ENCODE measurements around the gene CCDC90B. TPM values are rescaled to one million over a fixed set of nuclear protein-coding genes. Genes with fewer than 3 reads are reported as not detected.
"Not testable (repeated sequence)": the region's sequence is repeated elsewhere in the genome, so short reads cannot be mapped to it uniquely, and the experiment has no call there.

CCDC90B gene, protein sequence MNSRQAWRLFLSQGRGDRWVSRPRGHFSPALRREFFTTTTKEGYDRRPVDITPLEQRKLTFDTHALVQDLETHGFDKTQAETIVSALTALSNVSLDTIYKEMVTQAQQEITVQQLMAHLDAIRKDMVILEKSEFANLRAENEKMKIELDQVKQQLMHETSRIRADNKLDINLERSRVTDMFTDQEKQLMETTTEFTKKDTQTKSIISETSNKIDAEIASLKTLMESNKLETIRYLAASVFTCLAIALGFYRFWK
- total RNA-seq, result 10 to 100 TPM; 29.1 to 32.0 TPM

DNA sequence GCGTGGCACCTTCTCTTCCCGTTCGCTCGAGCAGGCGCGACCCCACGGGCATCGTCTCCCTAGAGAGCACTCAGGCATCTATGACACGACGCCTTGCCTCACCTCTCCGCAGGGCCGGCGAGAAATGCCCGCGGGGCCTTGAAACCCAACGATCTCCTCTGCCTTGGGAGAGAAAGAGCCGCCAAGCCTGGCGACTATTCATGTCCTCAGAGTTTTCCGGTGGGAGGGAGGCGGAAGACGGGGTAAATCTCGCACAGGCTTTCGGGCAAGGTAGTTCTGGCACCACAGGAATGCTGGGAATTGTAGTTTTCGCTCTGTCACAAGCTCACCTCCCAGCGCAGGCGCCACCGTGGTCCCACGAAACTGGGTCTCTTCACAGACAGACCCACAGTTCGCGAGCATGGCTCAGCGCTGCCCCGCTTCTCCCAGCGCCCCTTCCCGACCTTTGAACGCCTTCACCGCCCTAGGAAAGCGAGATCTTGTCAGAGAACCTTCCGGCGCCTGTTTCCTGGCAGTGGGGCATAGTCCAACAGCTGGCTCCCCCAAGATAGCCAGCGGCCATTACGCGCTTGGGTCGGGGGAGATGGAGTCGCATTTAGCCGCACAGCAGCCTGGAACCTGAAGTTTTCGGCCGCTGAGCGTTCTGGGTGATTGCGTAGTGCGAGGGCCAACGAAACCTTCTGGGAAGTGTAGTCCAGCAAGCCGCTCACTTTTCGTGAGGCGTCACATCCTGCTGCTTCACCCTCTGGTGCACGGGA, at the start of gene CCDC90B:
TSS of gene CCDC90B (minus strand) at position 597 of the 758 bp plus-strand sequence. CDS start at position 202, 395 bp downstream.
- POLR2A ChIA-PET, result interaction anchor here (0.5 to 2.2 kb wide), 7 partner anchors 13 to 386 kb away, joined by 3 to 8 read pairs (median 5); partner anchors contain the start of genes ANKRD42, DDIAS, PCF11 and PRCP
- CTCF ChIA-PET, result interaction anchor here (0.6 to 1.0 kb wide), 3 partner anchors 10 to 229 kb away, joined by 3 to 5 read pairs (median 4); no protein-coding TSS in a partner anchor

- ChIA-PET CTCF (no interaction called here), POLR2A (no interaction called here)
These were observed 49.4 kb upstream of the CCDC90B start for GRCh38 chr11:83335446-83336070.

DNA sequence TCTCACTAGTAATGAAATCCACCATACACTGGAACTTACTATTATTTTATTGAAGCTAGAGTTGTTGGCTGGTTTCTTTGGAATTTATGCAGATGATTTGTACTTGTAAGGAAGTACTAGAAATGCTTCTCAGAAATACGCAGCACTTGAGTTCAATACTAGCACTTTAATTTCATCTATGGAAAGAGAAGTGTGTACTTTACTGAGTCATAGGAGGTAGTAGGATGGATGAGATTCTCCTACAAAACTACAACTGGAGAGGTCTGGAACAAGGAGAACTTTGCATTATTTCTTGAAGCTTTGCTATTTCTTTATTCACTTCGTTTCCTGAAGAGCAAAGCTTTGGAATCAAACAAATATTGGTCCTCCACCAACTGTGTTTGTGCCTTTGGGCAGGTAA, 44.1 kb upstream of the CCDC90B start:
- ChIA-PET POLR2A (no interaction called here), CTCF (no interaction called here)

DNA sequence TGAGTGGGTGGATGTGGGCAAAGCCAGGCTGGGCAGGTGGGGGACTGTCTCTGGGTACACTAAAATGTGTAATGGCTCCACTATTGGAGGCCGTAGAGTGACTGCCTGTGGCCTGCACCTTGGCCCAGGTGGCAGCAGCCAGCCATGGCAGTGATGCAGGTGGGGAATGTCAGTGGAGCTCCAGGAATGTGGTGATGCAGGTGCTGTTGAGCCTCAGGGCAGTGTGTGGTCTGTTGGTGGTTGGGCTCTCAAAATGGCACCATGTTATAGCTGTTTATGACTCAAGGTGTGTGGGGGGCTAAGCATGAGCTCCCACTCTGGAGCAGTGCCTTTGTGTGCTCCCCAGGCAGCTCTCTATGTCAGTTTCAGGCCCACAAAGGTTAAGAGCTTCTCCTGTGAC, 40.2 kb upstream of the CCDC90B start:
- CTCF ChIA-PET, result no interaction called here
- POLR2A ChIA-PET, result no interaction called here

GRCh38 chr11:83319346-83319745, 33.2 kb upstream of the CCDC90B start:
- ChIA-PET POLR2A (no interaction called here), CTCF (interaction anchor here (1.0 kb wide), 1 partner anchor 11 kb away, joined by 3 read pairs; no protein-coding TSS in a partner anchor)

- CTCF ChIA-PET, result interaction anchor here (1.0 kb wide), 1 partner anchor 10 kb away, joined by 3 read pairs; no protein-coding TSS in a partner anchor
These were observed 32.8 kb upstream of the CCDC90B start for GRCh38 chr11:83318931-83319330.

DNA sequence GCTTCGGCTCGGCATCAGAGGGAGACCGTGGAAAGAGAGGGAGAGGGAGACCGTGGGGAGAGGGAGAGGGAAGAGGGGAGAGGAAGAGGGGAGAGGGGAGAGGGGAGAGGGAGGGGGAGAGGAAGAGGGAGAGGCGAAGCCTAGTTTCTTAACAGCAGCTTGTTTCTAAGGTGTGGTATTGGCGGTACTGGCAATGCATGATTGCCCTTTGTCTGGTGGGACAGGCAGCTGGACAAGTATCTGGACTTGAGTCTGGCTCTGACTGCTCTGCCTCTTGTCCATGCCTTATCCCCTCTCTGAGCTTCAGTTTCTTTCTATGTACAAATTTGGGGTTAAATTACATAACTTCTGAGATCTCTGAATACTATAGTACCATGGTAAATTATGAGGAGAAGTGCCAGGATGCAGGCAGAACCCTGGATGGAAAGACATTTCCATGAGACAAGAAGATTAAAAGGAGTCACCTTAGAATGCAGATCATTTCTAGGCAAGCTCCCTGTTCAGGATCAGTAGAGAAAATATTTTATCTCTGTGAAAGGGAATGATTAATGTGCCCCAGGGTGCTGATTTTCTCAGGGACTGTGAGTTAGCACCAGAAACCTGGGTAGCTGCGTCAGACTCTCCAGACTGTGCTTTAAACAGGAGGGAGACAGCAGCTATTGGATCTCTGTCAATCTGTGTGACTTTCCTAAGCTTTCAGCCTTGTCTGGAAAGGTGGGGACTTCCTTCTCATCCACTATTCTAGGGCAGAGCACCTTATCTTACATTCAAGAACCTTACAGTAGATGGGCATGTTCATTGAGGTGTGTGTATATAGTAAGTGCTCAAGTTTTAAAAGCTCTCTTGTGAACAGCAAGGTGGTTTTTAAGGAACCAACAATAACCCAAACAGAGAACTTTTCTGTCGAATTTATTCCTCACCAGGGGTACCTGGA, 31.9 kb upstream of the CCDC90B start:
- ChIA-PET CTCF (interaction anchor here (1.0 kb wide), 1 partner anchor 9 kb away, joined by 3 read pairs; no protein-coding TSS in a partner anchor), POLR2A (no interaction called here)

More at GRCh38 chr11:83318931-83319330, 32.8 kb upstream of the CCDC90B start:
- POLR2A ChIA-PET, result no interaction called here

- CTCF ChIA-PET, POLR2A ChIA-PET: not testable (repeated sequence)
These were observed 30.7 kb upstream of the CCDC90B start for GRCh38 chr11:83316897-83317268.

- CTCF ChIA-PET, POLR2A ChIA-PET: not testable (repeated sequence)
These were observed 30.2 kb upstream of the CCDC90B start for GRCh38 chr11:83316143-83316896.

GRCh38 chr11:83312430-83312829, 26.3 kb upstream of the CCDC90B start:
- ChIA-PET POLR2A (no interaction called here), CTCF (no interaction called here)

- CTCF ChIA-PET, result no interaction called here
- POLR2A ChIA-PET, result no interaction called here
These were observed 25.5 kb upstream of the CCDC90B start for GRCh38 chr11:83311701-83312100.

DNA sequence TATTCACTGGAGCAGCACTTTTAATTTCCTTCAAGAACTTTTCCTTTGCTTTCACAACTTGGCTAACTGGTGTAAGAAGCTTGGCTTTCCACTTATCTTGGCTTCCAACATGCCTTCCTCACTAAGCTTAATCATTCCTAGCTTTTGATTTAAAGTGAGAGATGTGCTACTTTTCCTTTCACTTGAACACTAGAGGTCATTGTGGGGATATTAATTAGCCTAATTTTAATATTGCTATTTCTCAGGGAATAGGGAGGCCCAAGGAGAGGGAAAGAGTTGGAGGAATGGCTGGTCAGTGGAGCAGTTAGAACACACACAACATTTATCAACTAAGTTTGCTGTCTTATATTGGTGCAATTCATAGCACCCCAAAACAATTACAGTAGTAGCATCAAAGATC, 24.6 kb upstream of the CCDC90B start:
- POLR2A ChIA-PET, result no interaction called here
- CTCF ChIA-PET, result no interaction called here

DNA sequence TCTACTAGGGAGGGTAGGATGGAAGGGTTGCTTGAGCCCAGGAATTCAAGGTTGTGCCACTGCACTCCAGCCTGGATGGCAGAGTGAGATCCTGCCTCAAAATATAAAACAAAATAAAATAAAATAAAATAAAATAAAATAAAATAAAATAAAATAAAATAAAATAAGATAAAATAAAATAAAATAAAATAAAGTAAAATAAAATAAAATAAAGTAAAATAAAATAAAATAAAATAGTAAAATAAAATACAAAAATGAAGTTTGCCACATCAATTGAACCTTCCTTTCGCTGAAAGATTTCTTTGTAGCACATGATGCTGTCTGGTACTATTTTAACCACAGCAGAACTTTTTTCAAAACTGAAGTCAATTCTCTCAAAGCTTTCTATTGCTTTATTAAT, 22.4 kb upstream of the CCDC90B start:
- POLR2A ChIA-PET, result not testable (repeated sequence)
- CTCF ChIA-PET, result interaction anchor here (0.8 kb wide), 1 partner anchor 10 kb away, joined by 3 read pairs; no protein-coding TSS in a partner anchor

DNA sequence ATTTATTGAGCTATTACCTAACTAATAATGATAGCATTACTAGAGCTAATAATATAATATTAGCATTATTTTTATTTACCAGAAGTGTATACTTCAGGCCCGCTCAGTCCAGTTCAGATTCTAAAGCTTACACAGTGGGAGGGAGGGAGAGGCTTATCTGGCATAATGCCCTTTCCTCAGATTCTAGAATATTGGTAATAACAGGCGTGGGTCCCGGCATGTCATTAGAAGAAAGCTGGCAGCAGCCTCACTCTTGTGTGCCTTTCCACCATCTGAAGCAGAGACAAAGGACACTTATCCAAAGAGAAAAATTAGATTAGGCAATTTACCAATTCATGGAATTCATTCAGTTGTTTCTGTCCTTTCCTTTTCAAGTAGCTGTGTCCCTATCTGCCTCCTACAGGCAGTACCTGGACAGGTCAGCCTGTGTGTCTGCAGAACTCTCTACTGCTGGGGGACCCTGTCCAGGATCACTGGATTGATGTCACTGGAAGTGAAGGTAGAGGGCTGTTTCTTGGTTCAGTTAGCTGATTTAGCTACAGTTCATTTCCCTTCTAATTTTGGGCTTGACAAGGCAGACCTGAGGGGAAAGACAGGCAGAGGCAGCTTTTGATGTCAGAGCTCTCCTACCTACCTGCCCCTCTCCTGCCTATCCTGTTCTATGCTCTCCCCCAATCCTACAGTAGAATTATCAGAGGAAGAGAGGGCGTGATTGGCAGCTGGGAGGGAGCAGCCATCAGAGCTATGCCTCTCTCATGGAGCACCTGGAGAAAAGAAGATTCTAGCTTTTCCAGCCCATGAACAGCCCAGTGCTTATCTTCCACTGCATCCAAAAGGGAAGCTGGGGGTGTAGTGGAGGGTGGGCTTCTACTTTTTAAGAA, 20.3 kb upstream of the CCDC90B start:
- ChIA-PET CTCF (interaction anchor here (1.4 kb wide), 1 partner anchor 14 kb away, joined by 4 read pairs; no protein-coding TSS in a partner anchor), POLR2A (no interaction called here)

GRCh38 chr11:83303316-83303715, 17.1 kb upstream of the CCDC90B start:
- ChIA-PET POLR2A (no interaction called here), CTCF (interaction anchor here (2.1 kb wide), 1 partner anchor 11 kb away, joined by 8 read pairs; no protein-coding TSS in a partner anchor)

DNA sequence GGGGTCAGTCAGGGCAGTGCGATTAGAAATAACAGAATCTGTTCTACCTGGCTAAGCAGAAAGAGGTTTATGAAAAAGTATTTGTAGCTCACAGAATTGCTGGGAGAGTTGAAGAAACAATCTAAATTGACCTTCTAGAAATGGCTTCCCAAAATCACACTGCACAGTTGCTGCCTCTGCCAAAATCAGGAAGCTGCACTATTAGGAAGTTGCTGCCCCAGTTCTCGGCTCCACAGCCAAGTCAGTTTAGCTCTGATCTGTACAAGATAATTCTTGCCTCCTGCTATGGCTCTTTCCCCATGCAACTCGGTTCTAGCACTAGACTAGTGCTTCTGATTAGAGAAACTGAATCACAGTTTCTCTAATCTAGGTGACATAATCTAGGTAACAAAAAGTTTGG, 16.0 kb upstream of the CCDC90B start:
- ChIA-PET CTCF (interaction anchor here (2.1 kb wide), 1 partner anchor 9 kb away, joined by 8 read pairs; no protein-coding TSS in a partner anchor), POLR2A (no interaction called here)

- POLR2A ChIA-PET, result no interaction called here
- CTCF ChIA-PET, result no interaction called here
These were observed 13.5 kb upstream of the CCDC90B start for GRCh38 chr11:83299681-83300080.

DNA sequence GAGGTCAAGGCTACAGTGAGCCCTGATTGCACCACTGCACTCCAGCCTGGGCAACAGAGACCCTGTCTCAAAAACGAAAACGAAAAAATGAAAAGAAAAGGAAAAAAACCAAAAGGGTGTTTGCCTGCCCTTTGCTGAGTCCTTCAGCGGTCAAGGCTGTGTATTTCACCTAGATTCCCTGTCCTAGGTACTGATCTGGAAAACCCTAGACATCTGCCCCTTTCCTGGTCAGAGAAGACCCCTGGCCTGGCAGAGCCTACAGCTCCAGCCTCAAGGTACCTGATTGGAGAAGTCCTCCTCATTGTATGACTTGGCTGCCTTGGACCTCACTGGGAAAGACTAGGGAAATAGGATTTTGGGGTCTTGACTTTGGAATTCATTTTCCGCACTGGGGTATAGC, 8.0 kb upstream of the CCDC90B start:
- ChIA-PET CTCF (no interaction called here), POLR2A (no interaction called here)

Data from activated CD8-positive, alpha-beta memory T cell treated with anti-CD3 and anti-CD28 coated beads for 36 hours (primary cell).